SIG-M5 (cell line): ENCODE measurements around the gene SEMA3D.
"Not testable (repeated sequence)": the region's sequence is repeated elsewhere in the genome, so short reads cannot be mapped to it uniquely, and the experiment has no call there.

Experiments
- DNase-seq: peaks from one replicate; lab custom pipeline; 2025; lab: John Stamatoyannopoulos, UW

Gene SEMA3D

GRCh38 chr7:85030893-85031292, 156.0 kb downstream of the SEMA3D start:
- no peak for DNase-seq

- no peak for DNase-seq
Measured at GRCh38 chr7:85025312-85025756, 161.5 kb downstream of the SEMA3D start.

- no peak for DNase-seq
Measured at GRCh38 chr7:85023916-85024315, 162.9 kb downstream of the SEMA3D start.

DNA sequence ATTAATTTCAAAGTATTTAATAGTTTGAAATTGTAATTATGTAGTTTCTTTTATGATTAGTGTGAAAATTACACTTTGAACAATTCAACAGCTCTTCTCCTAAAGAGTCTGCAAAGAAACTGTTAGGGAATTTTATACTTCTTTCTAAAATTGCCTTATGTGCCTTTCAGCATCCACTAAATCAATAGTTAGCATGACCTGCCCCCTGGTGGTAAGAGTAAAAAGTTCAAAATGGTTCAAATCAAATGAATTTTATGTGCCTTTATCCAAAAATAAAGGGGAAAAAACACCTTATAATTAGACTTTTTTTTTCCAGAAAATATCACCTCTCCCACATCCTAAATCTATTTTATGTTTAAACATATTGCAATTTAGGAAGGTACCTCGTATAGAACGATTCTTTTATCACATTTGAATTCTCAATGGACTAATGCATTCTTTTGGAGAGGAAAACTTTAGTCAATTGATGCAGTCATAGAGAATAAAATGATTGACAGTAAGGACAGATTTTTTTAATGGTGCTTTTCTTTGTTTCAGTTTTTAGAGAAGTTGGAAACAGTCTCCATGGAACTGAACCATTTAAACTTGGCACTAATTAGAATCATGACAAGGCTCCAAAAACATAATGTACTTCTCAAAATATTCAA, 163.7 kb downstream of the SEMA3D start:
- DNase-seq: no peak

DNA sequence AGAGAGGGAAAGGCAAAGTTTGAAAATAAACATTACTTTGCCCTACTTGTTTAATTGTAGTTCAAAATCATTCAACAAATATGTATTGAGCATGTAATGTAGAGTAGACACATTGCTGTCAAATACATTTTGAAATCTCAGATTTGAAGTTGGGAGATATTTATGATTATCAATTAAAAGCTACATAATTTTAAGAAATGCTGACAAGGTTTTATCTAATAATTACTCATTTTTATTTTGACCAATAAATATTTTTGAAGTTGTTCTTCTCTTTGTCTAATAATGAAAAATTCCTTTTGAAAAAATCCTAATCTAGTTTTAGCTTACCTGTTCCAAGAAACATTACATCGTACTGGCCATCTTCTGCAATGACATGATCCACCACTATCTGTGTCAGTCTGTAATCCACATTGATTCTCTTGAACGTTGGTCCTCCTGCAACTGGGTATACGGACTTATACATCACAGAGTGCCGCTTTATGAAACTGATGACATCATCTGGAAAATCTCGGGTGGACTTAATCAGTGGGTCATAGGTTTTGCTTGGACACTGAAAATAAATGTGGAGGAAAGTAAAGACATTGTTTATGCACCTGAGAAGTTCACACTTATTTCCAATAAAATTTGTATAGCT, 164.7 kb downstream of the SEMA3D start:
- DNase-seq: no peak

- no peak for DNase-seq
Measured at GRCh38 chr7:85021101-85021704, 165.7 kb downstream of the SEMA3D start.

- DNase-seq: no peak
Measured at GRCh38 chr7:85019778-85020177, 167.1 kb downstream of the SEMA3D start.

GRCh38 chr7:85019176-85019575, 167.7 kb downstream of the SEMA3D start:
- DNase-seq: no peak

DNA sequence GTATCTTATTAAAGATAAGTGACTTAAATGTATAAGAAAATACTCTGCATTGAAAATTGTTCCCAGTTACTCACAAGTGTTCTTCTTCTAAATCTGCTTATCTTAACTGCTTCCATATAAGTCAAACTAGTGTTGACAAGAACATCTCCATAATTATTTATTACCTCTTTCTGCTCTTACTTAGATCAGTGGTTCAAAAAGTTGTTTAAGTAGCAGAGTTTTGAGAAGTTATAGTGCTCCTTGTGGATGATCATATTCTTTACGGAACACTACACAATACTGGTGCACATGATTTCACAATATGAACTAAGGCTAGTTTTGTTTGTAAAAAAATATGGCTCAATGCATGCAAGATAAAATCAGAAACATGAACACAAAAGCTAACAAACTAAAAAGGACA, 168.4 kb downstream of the SEMA3D start:
- DNase-seq: no peak

DNA sequence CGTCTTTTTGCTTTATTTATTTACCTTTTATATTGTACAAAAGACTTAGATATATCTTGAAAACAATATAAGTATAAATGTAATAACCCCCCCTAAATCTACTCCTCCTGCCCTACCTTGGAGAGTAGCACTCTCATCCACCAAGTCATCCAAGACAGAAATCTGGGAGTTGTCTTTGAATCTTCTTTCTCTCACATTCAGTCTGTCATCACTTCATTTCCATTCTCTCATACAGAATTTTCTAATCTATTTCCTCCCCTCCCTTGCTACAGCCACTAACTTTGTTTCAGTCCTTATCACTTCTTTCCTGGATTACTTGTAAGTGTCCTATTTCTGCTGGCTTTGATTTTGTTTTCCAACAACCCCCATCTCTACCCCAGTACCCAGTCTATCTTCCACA, 170.6 kb downstream of the SEMA3D start:
- no peak for DNase-seq

DNA sequence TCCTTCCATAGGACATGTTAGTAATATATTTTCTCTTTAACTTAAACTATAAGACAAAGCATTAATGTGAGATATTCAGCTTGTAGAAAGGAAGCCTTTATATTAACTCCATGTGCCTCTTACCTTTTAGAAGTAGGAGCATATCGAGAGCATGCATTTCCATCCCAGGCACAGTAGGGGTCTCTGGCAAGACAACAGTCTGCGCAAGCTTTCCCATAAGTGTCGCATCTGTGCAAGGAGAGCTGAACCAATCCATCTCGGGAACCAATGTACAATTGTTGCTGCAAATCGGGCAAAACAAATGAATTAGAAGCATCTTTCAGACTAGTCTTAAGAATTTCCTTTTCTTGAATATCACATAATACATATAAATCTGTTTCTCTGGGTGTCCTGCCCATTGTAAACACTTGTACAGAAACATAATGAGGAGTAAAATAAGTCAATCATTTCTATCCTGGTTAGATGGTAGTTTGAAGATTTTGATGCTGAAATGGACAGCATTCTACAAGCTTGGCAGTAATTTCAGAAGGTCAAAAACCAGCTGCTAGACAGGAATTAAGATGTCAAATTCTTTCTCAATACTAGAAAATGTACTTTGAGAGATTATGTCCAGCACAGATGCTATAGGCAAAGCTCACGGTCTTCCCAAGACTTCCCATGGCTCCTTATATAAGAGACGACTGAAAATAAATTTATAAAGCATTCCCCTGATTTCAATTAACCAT, 171.8 kb downstream of the SEMA3D start:
- no peak for DNase-seq

DNA sequence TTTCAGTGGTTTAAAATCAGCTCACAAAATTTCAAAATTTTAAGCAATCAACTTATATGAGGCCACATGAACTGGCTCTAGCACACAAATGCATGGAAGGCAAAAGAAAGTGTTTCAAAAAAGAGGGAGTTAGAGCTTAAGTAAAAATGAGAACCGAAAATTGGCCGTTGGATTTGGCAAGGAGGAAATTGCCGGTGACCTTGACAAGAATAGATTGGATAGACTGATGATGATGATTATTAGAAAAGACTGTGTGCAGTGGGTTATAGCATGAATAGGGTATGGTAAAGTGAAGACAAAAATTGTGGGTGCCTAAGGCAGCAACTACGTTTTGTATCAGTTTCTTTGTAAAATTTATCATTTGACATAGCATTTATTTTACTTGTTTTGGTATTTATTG, 175.7 kb downstream of the SEMA3D start:
- no peak for DNase-seq

- DNase-seq: no peak
Measured at GRCh38 chr7:85010306-85010705, 176.6 kb downstream of the SEMA3D start.

DNA sequence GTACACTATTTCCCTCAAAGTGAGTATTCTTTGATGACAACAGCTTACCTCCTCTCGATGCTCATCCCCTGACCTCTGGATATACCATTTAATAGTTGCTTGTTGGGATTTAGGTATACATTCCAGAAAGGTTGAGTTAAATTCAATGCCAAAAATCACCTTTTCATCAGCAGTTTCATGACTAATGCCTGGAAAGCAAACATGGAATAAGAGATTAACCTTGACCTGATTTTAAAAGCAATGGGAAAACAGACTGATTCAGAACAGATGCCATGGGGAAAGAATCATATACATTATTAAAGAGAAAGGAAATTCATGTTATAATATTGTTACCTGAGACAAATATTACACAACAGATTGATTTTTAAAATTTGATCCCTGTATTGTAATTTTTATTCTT, 180.1 kb downstream of the SEMA3D start:
- DNase-seq: no peak

GRCh38 chr7:85004402-85004801, 182.5 kb downstream of the SEMA3D start:
- DNase-seq: no peak

DNA sequence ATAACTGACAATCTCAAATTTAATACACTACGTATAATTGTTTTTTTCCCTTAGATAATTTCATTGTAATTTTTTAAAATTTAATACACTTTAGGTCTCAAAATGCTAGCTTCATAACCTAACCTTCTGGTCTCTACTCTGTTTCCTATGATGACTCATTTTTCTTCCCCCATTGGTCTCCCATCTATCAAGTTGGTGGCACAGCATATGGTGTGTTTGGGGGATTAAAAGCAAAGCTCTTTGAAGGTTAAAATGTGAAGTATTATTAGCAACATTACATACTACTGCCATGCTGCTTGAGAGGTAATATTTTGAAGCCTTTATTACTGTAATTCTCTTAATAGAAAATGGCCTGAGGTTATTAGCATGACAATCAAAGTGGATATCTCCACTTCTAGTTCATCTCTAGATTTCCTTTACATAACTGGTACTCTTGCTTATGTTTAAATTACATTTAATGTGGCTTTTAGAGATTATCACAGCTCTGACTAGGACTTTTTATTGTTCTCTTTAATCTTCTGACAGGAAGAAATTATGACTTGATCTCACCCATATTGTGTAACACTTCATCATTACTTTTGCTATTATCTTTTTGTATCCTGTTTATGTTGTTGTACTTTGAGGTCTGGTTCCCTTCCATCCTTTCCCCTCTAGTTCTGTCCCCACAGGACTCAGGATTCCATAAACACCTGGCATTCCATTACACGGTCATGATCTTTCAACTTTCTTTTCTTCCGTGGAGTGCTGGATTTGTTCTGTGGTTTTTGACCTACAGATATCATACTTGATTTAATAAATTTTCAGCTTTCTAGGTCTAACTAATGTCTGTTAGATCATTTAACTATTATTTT, 185.1 kb downstream of the SEMA3D start:
- no peak for DNase-seq

DNA sequence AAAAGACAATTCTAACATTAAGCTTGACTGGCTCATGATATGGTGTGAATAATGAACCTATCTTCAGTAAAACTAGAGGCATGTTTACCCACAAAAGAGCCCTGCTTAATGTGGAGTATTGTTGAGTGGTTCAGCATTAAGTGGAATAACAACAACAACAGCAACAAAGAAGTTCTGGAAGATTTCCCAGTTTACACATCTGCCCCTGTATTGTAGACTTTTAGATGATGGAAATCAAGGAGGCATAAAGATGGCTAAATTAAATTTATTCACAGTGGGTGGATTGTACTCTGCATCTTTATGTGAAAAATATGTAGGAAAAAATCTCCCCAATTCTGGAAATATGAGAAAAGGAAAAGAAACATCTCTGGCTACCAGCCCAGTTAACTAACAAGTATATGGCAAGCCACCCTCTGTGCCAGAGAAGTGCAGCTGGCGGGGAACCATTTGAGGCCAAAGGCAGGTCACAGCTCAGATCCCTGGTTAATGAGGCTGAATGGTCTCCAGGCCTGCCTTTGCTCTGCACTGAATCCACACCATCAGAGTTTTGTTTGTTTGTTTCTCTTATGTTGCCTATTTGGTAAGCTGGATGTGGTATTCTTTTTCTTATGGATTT, 186.0 kb downstream of the SEMA3D start:
- no peak for DNase-seq

DNA sequence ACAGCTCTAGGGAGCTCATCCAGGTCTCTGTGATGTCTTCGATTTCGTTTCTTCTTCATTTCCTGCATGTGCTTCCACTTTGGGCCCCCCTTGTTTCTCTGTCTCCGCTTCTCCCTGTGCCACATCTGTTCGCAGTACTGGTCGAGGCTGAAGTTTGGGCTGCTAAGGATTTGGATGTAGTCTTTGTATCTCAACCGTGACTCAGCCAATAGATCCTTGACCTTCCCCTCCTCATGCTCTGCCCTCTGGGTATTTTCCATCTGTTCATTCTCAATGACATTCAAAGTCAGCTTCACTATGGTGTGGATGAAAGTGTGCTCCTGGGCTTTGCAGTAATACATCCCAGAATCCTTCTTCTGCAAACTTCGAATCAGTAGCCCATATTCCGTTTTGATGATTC, 187.4 kb downstream of the SEMA3D start:
- DNase-seq: no peak

GRCh38 chr7:84998665-84999064, 188.2 kb downstream of the SEMA3D start:
- no peak for DNase-seq

DNA sequence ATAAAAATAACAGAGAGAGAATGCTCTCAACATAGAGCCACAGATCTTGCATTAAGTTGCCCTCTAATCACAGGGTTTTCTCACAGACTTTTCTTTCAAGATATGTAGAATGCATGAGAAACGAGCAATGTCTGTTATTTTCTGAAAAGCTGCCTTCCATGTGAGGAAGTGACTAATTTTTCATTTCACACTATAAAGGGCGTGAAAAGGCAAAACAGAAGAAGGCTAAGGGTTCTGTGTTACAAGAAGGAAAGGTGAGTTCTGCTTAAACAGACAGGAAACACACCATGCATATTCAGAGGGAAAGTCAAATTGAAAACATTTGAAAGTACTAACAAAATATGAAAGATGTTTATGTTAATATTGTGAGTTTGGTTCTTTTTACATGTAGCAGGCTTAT, 189.2 kb downstream of the SEMA3D start:
- DNase-seq: no peak

DNA sequence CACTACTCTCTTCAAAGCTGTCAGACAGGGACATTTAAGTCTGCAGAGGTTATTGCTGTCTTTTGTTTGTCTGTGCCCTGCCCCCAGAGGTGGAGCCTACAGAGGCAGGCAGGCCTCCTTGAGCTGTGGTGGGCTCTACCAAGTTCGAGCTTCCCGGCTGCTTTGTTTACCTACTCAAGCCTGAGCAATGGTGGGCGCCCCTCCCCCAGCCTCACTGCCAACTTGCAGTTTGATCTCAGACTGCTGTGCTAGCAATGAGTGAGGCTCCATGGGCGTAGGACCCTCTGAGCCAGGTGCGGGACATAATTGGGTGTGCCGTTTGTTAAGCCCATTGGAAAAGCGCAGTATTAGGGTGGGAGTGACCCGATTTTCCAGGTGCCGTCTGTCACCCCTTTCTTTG, 193.9 kb downstream of the SEMA3D start:
- not testable (repeated sequence) for DNase-seq
